T-cell (primary cell): ENCODE results near the gene NCAM1. TPM values are rescaled to one million over a fixed set of nuclear protein-coding genes. Genes with fewer than 3 reads are reported as not detected.

Experiments used
- ATAC-seq, 4 experiments: fragments of 200-7000 bp in 3 of 4; fragments of 150-1000 bp in 1 of 4; cut with Tn5 transposase; replicated peaks in 1 of 4; 1 replicate in 3 of 4; 2 replicates in 1 of 4; pipeline ENCODE4 v1.10.0; 2021; ENCODE audit warnings: moderate library complexity in 3 of 4, mild to moderate bottlenecking in 2 of 4, moderate number of reproducible peaks in 1 of 4
- CTCF ChIA-PET, 2 donors: fragments of 300-600 bp; sonication (Branson Sonifier 250); formaldehyde crosslinking; loops; one replicate each; lab custom pipeline; 2022; ENCODE audit warnings: antibody characterized with exemption in 2 of 2; lab: Charles Lee
- POLR2A ChIA-PET, 2 donors: fragments of 300-600 bp; sonication (Branson Sonifier 250); formaldehyde crosslinking; loops; one replicate each; lab custom pipeline; 2022; ENCODE audit warnings: antibody characterized with exemption in 2 of 2; lab: Charles Lee
- DNase-seq, 35 experiments: peaks; one replicate each; pipeline versions ENCODE4 v3.0.0 to v3.0.0-alpha.2; 2013 to 2023
- H3K27ac ChIP-seq: one replicate; pipeline ENCODE4 v1.5.1; 2013; ENCODE audit warnings: low read length
- H3K27me3 ChIP-seq, 2 experiments: replicated peaks in 1 of 2; 1 replicate in 1 of 2; 2 replicates in 1 of 2; pipeline versions ENCODE4 v1.6.1 to v1.7.0; 2013; ENCODE audit warnings: low read length in 1 of 2, mixed read lengths in 1 of 2; ENCODE audit not compliant: control insufficient read depth in 2 of 2, insufficient read depth in 2 of 2; ENCODE audit errors: extremely low read depth in 1 of 2
- H3K36me3 ChIP-seq, 2 donors: 1 replicate in 1 of 2; 2 replicates in 1 of 2; pipeline versions ENCODE4 v1.6.1 to v1.7.0; 2013; ENCODE audit warnings: low read length in 1 of 2; ENCODE audit not compliant: control insufficient read depth in 2 of 2, insufficient read depth in 1 of 2; ENCODE audit errors: extremely low read depth in 1 of 2
- H3K4me1 ChIP-seq, 2 experiments: 1 replicate in 1 of 2; 2 replicates in 1 of 2; pipeline versions ENCODE4 v1.6.1 to v1.7.0; 2013; ENCODE audit warnings: low read length in 2 of 2, mixed read lengths in 1 of 2; ENCODE audit not compliant: insufficient read depth in 2 of 2, control insufficient read depth in 1 of 2; ENCODE audit errors: extremely low read depth in 1 of 2
- H3K4me3 ChIP-seq, 2 donors: 1 replicate in 1 of 2; 2 replicates in 1 of 2; pipeline versions ENCODE4 v1.5.1 to v1.7.0; 2013; ENCODE audit warnings: mild to moderate bottlenecking in 2 of 2, low read length in 1 of 2, moderate library complexity in 1 of 2; ENCODE audit not compliant: control insufficient read depth in 1 of 2; ENCODE audit errors: extremely low read depth in 1 of 2
- H3K9me3 ChIP-seq: 2 replicates; pipeline ENCODE4 v1.7.0; 2013
- H3K27ac Mint-ChIP-seq, 2 donors: one replicate each; pipeline ENCODE4 v1.8.0; 2020 to 2021; ENCODE audit warnings: mild to moderate bottlenecking in 2 of 2, mixed read lengths in 2 of 2
- H3K27me3 Mint-ChIP-seq, 2 donors: one replicate each; pipeline ENCODE4 v1.8.0; 2021 to 2022; ENCODE audit warnings: mixed read lengths in 2 of 2
- H3K36me3 Mint-ChIP-seq: one replicate; pipeline ENCODE4 v1.8.0; 2021; ENCODE audit warnings: mixed read lengths
- H3K4me1 Mint-ChIP-seq, 3 donors: one replicate each; pipeline ENCODE4 v1.8.0; 2020 to 2022; ENCODE audit warnings: mixed read lengths in 3 of 3, mild to moderate bottlenecking in 1 of 3
- H3K4me3 Mint-ChIP-seq, 3 donors: one replicate each; pipeline ENCODE4 v1.8.0; 2020 to 2022; ENCODE audit warnings: mild to moderate bottlenecking in 3 of 3, mixed read lengths in 3 of 3, moderate library complexity in 3 of 3
- H3K9me3 Mint-ChIP-seq, 3 donors: one replicate each; pipeline ENCODE4 v1.8.0; 2020 to 2022; ENCODE audit warnings: mixed read lengths in 3 of 3
- WGBS: methylation state at CpG from one replicate; pipeline ENCODE4 v1.1.5; 2013; ENCODE audit warnings: missing lambda C conversion rate; ENCODE audit not compliant: insufficient coverage; 5-methylcytosine and 5-hydroxymethylcytosine counted together
- total RNA-seq, 35 experiments: library from RNA in 6 of 35; stranded (reverse) in 6 of 35; fragments of 120-200 nt in 1 of 35; gene quantifications; one replicate each; pipeline versions ENCODE4 v1.2.1 to v1.2.4 and lab custom pipeline; 2013 to 2026

Gene NCAM1
- total RNA-seq, 5 donors from 2014 or later (not counting 1 experiment from before 2014, with no cell fraction given): 0.90 to 1.8 (median 1.1) TPM

DNA sequence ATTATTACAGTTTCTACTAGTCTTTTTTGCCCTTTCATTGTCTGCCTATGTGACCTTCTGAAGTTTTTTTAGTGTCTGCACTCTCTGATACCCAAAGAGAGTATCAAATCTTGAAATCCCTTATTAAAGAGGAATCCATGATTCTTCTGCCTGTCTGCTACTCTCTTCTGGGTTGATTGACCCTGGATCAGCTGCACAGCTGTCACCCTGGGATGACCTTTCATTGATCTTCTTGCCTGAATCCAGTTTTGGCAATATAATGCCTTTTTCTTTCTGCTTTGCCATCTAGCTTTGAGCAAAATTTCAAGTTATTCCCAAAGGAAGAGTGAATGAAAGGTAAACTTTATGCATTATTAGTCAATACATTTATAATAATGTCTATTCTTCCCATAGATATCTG is 32.6 kb downstream of the NCAM1 start:
- DNase-seq (no peak), ATAC-seq (no peak)
- no peak overlapping the region for H3K4me3 Mint-ChIP-seq
- ChIA-PET CTCF (no interaction called here), POLR2A (no interaction called here)
- peaks cover 0 to 7% (median 5%) of the 10 kb centered on the region in 3 donors for H3K9me3 Mint-ChIP-seq
- H3K4me1 Mint-ChIP-seq: no peaks in the 10 kb centered on the region
- peaks cover 3 to 15% of the 10 kb centered on the region in 2 donors for H3K27me3 Mint-ChIP-seq
- Histone ChIP-seq H3K27ac (no peak overlapping the region), H3K4me3 (no peak overlapping the region), H3K9me3 (no peaks in the 10 kb centered on the region), H3K27me3 (peaks cover 0 to 5% of the 10 kb centered on the region in 2 experiments), H3K36me3 (no peaks in the 10 kb centered on the region), H3K4me1 (no peaks in the 10 kb centered on the region)
- H3K36me3 Mint-ChIP-seq: no peaks in the 10 kb centered on the region
- H3K27ac Mint-ChIP-seq: no peak overlapping the region

DNA sequence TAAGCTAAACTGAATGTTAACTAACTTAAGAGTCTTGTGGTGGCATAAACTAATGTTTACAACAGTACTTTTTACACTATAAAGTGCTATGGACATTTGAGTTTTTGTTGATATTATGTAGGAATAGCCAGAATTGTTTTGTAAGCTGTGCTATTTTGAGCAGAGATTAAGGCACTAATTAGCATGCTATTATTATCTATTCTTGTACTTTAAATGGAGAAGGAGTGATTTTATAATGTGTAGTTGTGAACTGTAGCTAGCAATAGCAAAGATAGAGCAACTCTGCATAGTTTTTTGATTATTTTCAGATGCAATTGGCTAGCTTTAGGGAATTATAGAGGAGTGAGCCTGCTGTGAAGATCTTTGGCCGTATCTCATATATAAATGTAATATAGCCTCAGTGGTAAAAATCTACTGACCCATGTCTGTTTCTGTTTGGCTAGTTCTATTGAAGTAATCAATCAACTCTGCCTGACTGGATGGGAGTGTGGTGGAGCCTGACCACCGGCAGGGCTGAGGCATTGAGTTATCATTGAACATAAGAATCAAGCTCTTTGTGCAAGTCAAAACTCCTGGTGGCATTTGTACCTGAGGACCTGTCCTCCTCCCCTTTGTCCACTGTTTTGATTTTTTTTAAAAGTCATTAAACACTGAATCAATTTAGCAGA is 34.3 kb downstream of the NCAM1 start:
- peaks cover 3 to 9% of the 10 kb centered on the region in 2 donors for H3K27me3 Mint-ChIP-seq
- Histone ChIP-seq H3K9me3 (no peaks in the 10 kb centered on the region), H3K27me3 (peaks cover 0 to 5% of the 10 kb centered on the region in 2 experiments), H3K4me1 (no peaks in the 10 kb centered on the region), H3K27ac (no peak overlapping the region), H3K36me3 (no peaks in the 10 kb centered on the region), H3K4me3 (no peak overlapping the region)
- no peaks in the 10 kb centered on the region for H3K36me3 Mint-ChIP-seq
- DNase-seq: no peak
- H3K4me1 Mint-ChIP-seq: no peaks in the 10 kb centered on the region
- no peak for ATAC-seq
- no peak overlapping the region for H3K4me3 Mint-ChIP-seq
- H3K27ac Mint-ChIP-seq: no peak overlapping the region
- WGBS: 100% methylated on average over 1 of the region's 2 CpGs
- ChIA-PET POLR2A (no interaction called here), CTCF (no interaction called here)
- no peaks in the 10 kb centered on the region for H3K9me3 Mint-ChIP-seq

DNA sequence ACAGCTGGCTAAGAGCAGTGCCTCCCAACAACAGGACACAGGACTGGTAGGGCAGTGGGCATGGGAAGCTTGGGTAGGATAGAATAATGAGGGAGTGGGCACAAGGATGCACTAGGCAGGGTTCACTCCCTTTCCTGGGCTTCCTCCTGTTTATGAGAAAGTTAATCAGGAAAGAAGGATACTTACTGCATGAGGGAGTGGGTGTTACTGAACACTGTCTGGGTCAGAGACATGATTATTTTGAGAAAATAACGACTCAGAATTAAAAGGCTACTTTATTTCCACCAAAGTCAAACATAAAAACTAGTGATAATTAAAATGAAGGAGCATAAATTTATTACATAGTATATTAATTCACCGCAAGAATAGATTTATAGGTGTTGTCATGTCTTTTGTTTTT is 35.8 kb downstream of the NCAM1 start:
- no peak overlapping the region for H3K27ac Mint-ChIP-seq
- no peaks in the 10 kb centered on the region for H3K36me3 ChIP-seq
- H3K27ac ChIP-seq: no peak overlapping the region
- H3K9me3 ChIP-seq: no peaks in the 10 kb centered on the region
- no CpG with 5 or more reads among the region's 2 CpGs for WGBS
- no peaks in the 10 kb centered on the region for H3K4me1 Mint-ChIP-seq
- H3K4me1 ChIP-seq: no peaks in the 10 kb centered on the region
- ChIA-PET CTCF (no interaction called here), POLR2A (no interaction called here)
- peaks cover 0 to 5% of the 10 kb centered on the region in 2 experiments for H3K27me3 ChIP-seq
- peaks cover 3 to 9% of the 10 kb centered on the region in 2 donors for H3K27me3 Mint-ChIP-seq
- DNase-seq (no peak), ATAC-seq (no peak)
- H3K4me3 Mint-ChIP-seq: no peak overlapping the region
- no peaks in the 10 kb centered on the region for H3K36me3 Mint-ChIP-seq
- H3K9me3 Mint-ChIP-seq: no peaks in the 10 kb centered on the region
- H3K4me3 ChIP-seq: no peak overlapping the region

GRCh38 chr11:112997857-112998466 is 36.7 kb downstream of the NCAM1 start:
- peaks cover 0 to 5% of the 10 kb centered on the region in 2 experiments for H3K27me3 ChIP-seq
- Mint-ChIP-seq H3K4me1 (no peaks in the 10 kb centered on the region), H3K9me3 (no peaks in the 10 kb centered on the region), H3K36me3 (no peaks in the 10 kb centered on the region), H3K27ac (no peak overlapping the region), H3K4me3 (no peak overlapping the region), H3K27me3 (peaks cover 3 to 9% of the 10 kb centered on the region in 2 donors)
- no peaks in the 10 kb centered on the region for H3K4me1 ChIP-seq
- POLR2A ChIA-PET: no interaction called here
- DNase-seq (no peak), ATAC-seq (no peak)
- H3K9me3 ChIP-seq: no peaks in the 10 kb centered on the region
- 83% methylated on average over 3 of the region's 3 CpGs for WGBS
- no peak overlapping the region for H3K4me3 ChIP-seq
- H3K36me3 ChIP-seq: no peaks in the 10 kb centered on the region
- CTCF ChIA-PET: interaction anchor here in 1 of 2 donors (0.6 kb wide), 1 partner anchor 68 kb away, joined by 4 read pairs; no protein-coding TSS in a partner anchor
- H3K27ac ChIP-seq: no peak overlapping the region

- no CpG with 5 or more reads among the region's 2 CpGs for WGBS
- POLR2A ChIA-PET: no interaction called here
- H3K27ac ChIP-seq: no peak overlapping the region
Measured at GRCh38 chr11:112999520-112999919, 38.3 kb downstream of the NCAM1 start.

GRCh38 chr11:113001709-113002108 is 40.5 kb downstream of the NCAM1 start:
- Histone ChIP-seq H3K4me3 (no peak overlapping the region), H3K27me3 (peaks cover 0 to 5% of the 10 kb centered on the region in 2 experiments), H3K27ac (no peak overlapping the region), H3K4me1 (no peaks in the 10 kb centered on the region), H3K9me3 (no peaks in the 10 kb centered on the region), H3K36me3 (no peaks in the 10 kb centered on the region)
- no peak for ATAC-seq
- H3K36me3 Mint-ChIP-seq: no peaks in the 10 kb centered on the region
- DNase-seq: no peak
- CTCF ChIA-PET: interaction anchor here in 1 of 2 donors (0.6 kb wide), 1 partner anchor 722 kb away, joined by 3 read pairs; no protein-coding TSS in a partner anchor
- H3K9me3 Mint-ChIP-seq: no peaks in the 10 kb centered on the region
- peaks cover 4 to 8% of the 10 kb centered on the region in 2 donors for H3K27me3 Mint-ChIP-seq
- WGBS: 73% methylated on average over 4 of the region's 5 CpGs
- no peaks in the 10 kb centered on the region for H3K4me1 Mint-ChIP-seq
- H3K27ac Mint-ChIP-seq: no peak overlapping the region
- no peak overlapping the region for H3K4me3 Mint-ChIP-seq
- POLR2A ChIA-PET: no interaction called here

More at GRCh38 chr11:112999520-112999919, 38.3 kb downstream of the NCAM1 start:
- CTCF ChIA-PET: no interaction called here
- peaks cover 3 to 10% of the 10 kb centered on the region in 2 donors for H3K27me3 Mint-ChIP-seq
- no peak for ATAC-seq
- H3K27ac Mint-ChIP-seq: no peak overlapping the region
- no peaks in the 10 kb centered on the region for H3K4me1 Mint-ChIP-seq
- H3K4me3 ChIP-seq: no peak overlapping the region
- no peaks in the 10 kb centered on the region for H3K9me3 Mint-ChIP-seq
- no peak overlapping the region for H3K4me3 Mint-ChIP-seq
- H3K4me1 ChIP-seq: no peaks in the 10 kb centered on the region
- no peaks in the 10 kb centered on the region for H3K36me3 Mint-ChIP-seq
- no peaks in the 10 kb centered on the region for H3K36me3 ChIP-seq
- peaks cover 0 to 5% of the 10 kb centered on the region in 2 experiments for H3K27me3 ChIP-seq
- DNase-seq: no peak
- H3K9me3 ChIP-seq: no peaks in the 10 kb centered on the region
